NCI-H526 (cell line): ENCODE measurements around the gene LRRC8D.
"Not testable (repeated sequence)": the region's sequence is repeated elsewhere in the genome, so short reads cannot be mapped to it uniquely, and the experiment has no call there.

Experiments used
- DNase-seq, 2 experiments: peaks; one replicate each; lab custom pipeline; 2025; lab: John Stamatoyannopoulos, UW

The LRRC8D gene

DNA sequence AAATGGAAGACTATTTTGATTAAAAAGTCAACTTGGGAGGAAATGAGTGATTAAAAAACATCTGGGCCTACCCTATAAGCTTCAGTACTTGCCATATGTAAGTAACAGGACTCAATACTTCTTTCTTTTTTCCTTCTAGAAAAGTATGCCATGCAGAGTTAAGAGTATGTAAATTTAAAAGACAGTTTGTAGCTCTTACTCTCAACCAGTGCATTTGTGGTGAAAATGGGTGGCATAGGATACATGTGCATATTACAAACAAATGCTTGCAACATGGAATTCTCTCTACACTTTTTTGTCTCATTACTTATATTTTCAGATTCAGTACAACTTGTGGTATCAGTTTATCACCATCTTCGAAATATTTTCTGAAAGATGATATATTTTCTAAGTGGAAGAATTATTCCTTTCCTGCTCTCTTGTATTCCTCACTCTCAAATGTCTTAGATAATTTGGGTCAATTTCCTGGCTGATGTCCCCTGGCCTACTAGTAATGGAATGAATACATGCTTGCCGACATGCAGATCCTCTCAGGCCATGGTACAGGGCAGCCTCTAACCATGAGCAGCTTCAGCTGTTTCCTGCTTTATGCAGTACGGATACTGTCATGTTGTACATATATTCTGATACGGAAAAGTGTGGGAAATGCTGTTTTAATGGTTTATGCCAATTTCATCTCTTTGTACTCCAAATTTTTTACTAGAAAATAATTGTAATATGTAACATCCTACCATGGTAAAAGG lies 92.7 kb downstream of the LRRC8D start:
- no peak for DNase-seq

DNA sequence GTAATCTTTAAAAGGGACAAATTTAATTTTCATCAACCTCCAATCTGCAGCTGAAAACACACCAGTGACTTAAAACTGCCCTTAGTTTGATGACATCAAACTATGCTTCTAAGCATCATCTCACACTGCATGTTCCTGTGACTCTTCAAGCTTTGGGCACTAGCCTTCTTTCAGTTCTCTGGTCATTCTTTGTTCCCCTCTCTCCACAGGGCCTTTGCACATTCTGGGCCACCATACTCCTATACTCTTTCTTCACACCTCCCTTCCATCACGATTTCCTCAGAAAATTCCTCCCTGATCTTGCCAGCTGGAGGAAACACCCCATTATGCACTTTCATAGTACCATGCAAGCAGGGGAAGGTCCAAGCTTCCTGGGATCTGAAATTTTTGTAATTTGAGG lies 96.5 kb downstream of the LRRC8D start:
- no peak for DNase-seq

DNA sequence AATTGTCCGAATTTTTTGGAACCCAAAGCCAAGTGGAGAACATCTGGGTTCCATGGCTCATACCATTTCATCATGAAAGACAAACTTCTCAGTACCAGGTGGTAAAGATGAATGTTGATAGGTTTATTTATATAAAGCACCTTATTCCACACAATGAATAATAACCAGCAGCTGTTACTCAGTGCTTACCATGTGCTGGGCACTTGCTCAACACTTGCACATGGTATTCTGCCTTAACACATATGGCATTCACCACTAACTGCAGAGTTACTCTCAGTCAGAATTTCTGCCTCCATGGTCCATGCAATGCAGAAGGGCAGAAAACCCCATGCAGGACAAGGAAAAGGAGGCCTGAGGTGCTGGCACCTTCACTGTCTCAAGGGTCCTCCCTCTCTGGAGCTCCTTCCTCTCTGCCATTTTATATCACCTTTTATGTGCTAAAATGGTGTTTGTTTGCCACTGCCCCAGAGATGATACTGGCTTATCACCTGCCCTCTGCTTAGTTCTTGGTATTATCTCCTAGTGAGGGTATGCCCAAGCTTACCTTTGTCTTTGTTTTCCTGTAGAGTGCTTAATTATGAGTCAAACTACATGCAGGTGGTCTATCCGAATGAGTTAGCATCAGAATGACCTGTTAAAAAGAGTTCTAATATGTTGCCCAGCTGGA lies 97.4 kb downstream of the LRRC8D start:
- DNase-seq, result no peak

DNA sequence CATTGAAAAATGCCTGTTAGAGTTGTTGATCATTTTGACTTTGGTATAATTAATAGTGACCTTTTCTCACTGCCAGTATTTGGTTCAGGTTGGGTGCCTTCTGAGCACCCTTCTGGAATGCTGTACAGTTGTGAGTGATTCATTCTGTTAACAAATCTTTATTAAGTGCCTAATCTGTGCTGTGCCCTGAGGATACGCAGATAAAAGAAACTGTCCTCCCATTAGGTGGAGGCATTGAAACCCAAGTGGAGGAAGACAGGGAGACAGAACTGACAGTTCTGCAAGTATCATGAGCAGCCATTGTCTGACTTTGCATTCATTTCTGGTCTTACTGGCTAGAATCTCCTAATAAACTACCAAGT lies 97.9 kb downstream of the LRRC8D start:
- DNase-seq, result no peak

DNA sequence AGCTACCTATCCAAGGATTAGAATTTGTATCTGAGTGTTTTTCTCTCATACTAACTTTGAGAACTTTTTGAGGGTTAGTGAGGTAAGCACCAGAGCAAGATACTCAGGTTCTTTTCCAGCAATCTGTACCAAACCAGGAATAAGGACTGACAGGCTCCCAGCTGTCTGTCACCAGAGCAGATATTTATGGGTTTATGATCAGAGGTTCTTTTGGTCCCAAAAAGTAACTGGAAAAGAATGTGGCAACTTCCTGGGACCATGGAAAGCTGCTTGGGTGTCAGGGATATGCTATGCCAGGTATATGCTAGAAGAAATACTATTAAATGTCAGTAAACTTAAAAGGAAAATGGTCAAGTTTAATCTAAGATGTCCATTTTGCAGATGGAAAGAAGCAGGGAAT lies 98.3 kb downstream of the LRRC8D start:
- DNase-seq, result no peak

DNA sequence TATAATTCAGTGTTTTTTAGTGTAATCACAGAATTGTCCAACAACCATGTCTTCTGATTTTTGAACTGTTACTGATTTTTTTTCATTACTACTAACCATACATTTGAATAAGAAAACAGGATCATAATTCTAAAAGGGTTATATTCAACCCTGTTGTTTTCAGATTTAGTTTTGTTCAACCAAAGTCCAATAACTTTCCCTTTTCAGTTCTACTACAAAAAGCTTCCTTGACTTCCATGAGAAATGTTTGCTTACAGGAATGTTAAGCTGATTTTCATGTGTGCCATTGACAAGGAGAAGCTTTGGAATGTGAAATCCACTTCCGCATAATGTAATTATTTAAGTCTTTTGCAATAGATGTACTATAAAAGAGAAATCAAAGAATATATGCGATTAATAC lies 102.1 kb downstream of the LRRC8D start:
- no peak for DNase-seq

DNA sequence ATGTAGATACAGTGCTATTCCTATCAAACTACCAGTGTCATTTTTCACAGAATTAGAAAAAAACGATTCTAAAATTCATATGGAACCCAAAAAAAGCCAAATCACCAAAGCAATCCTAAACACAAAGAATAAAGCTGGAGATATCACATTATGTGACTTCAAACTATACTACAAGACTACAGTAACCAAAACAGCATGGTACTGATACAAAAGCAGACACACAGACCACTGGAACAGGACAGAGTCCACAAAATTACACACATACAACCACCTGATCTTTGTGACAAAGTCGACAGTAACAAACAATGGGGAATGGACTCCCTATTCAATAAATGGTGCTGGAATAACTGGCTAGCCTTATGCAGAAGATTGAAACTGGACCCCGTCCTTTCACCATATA lies 102.7 kb downstream of the LRRC8D start:
- no peak for DNase-seq

DNA sequence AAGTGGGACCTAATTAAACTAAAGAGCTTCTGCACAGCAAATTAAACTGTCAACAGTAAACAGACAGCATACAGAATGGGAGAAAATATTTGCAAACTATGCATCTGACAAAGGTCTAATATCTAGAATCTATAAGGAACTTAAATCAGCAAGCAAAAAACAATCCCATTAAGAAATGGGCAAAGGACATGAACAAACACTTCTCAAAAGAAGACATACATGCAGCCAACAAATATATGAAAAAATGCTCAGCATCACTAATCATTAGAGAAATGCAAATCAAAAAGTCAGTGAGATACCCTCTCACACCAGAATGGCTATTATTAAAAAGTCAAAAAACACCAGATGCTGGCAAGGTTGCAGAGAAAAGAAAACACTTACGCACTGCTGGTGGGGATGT lies 103.2 kb downstream of the LRRC8D start:
- not testable (repeated sequence) for DNase-seq

DNA sequence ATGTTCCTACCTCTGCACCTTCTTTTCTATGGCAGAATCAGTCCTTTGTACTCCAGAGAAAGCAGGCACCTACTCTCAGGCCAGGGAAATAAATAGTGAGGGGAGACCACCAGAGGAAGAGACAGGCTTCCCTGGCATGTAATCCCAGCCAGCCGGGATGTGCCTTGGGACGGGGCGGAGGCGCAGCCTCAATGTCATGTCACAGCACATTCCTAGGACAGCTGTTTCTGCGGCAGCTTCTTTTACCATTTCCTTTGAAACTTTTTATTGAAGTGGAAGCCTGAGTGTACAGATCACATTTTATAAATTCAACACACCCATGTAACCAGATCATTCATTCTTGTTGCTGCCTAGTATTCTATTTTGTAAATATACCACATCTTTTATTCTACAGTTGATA lies 106.2 kb downstream of the LRRC8D start:
- no peak for DNase-seq

DNA sequence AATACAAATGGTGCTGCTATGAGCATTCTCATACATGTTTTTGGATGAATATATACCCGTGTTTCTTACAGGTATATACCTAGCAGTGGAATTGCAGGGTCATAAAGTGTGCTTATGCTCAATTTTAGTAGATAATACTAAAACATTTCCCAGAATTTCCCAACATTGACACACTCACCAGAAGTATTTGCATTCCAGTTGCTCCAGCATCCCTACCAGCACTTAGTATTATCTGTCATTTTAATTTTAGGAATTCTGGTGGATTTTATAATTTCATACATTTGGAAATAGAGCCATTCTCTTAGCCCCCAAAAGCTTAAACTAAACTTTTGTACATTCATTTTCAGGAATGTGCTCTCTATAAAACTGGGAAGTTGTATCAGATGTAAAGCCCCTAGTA lies 106.6 kb downstream of the LRRC8D start:
- DNase-seq, result no peak

DNA sequence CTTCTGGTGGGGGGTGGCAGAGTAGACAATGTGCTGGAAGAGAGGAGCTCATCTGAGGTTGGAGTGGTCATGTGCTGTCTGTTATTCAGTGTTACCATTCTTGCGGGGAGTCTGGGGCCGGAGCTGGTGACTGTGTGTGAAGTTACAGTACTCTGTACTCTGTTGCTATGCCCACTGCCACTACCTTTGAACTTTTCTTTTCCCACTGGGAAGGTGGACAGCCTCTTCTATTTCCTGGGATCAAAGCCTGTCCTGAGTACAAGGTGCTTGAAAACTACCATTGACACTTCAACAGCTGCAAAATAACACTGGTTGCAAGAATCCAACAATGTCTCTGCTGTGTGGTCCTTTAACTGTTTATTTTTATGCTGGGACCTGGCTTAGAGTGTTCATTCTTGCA lies 107.7 kb downstream of the LRRC8D start:
- DNase-seq, result no peak

DNA sequence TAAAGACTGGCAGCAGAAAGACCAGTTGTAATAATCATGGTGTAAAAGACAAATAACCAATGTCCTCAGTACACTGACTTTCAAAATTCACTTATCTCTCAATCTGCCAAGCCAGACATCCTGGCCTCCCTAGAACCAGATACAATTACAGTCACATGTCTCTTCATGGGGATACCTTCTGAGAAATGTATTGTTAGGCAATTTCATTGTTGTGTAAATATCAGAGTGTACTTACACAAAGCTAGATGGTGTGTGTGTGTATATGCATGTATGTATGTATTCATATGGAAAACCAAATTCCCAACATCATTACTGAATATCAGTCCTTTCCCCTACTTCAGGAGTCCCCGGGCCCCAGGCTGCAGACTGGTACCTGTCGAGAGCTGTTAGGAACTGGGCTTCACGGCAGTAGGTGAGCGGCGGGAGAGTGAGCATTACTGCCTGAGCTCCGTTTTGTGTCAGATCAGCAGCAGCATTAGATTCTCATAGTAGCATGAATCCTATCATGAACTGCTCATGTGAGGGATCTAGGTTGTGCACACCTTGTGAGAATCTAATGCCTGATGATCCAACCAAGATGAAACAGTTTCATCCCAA lies 108.7 kb downstream of the LRRC8D start:
- DNase-seq, result no peak

DNA sequence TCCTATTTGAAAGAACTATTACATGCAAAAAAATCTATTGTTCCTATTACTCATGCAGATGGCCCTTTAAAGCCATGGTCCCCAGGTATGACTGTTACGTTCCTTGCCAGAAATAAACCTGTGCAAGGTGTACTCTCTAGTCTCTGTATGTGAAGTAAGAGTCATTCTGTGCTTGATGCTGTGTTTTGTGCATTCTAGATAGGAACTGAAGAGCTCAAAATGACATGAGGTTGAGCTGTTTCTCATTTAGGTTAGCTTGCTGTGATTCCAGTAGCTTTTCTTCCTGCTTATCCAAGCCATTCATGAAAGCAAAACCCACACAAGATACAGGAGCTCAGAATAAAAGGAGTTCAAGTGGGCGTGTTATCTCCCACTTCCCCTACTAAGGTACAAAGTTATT lies 109.7 kb downstream of the LRRC8D start:
- no peak for DNase-seq

DNA sequence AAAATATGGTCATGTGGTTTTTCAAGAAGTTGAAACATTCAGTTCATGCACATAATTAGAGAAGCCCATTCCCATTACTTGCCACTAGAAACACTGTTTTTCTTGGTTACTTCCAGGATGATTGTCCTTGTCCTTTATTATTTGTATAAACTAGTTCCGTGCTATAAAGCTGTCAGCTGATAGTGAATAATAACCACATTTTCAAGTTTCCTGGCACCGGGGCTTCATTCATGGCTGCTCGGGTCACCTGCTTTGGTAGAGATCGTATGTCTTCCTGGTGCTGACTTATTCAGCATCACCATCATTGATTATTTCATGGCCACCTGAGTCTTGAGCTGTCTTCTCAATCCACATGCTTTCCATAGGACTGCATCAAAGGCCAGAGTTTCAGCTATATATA lies 111.1 kb downstream of the LRRC8D start:
- no peak for DNase-seq

DNA sequence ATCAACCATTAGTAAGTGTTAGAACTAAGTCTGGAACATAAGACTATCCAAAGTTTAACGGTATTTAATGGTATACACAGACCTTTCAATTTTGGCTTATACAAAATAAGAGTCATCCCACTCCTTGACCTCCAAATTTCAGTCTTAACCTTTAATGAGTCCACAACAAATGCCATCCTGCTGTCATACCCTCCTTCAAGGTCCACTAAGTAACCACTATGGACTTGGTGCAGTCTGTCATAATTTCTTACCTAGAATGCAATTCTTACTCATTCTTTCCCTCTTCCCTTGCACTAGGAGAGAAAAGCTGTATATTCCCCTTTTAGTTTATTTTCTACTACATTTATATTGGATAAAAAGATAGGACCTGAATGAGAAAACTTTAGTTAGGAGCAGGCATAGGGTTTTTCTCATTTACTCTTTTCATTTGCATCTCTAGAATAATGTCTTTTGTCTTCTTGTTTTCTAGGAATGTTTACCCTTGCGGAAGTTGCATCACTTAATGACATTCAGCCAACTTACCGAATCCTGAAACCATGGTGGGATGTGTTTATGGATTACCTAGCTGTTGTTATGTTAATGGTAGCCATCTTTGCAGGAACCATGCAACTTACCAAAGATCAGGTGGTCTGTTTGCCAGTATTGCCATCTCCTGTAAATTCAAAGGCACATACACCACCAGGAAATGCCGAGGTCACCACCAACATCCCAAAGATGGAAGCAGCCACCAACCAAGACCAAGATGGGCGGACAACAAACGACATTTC lies 111.9 kb downstream of the LRRC8D start:
- DNase-seq, result no peak

DNA sequence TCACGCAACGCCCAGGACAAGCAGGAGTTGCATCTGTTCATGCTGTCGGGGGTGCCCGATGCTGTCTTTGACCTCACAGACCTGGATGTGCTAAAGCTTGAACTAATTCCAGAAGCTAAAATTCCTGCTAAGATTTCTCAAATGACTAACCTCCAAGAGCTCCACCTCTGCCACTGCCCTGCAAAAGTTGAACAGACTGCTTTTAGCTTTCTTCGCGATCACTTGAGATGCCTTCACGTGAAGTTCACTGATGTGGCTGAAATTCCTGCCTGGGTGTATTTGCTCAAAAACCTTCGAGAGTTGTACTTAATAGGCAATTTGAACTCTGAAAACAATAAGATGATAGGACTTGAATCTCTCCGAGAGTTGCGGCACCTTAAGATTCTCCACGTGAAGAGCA lies 113.6 kb downstream of the LRRC8D start:
- DNase-seq, result no peak

DNA sequence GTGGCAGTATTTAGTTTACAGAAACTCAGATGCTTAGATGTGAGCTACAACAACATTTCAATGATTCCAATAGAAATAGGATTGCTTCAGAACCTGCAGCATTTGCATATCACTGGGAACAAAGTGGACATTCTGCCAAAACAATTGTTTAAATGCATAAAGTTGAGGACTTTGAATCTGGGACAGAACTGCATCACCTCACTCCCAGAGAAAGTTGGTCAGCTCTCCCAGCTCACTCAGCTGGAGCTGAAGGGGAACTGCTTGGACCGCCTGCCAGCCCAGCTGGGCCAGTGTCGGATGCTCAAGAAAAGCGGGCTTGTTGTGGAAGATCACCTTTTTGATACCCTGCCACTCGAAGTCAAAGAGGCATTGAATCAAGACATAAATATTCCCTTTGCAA lies 114.4 kb downstream of the LRRC8D start:
- no peak for DNase-seq

DNA sequence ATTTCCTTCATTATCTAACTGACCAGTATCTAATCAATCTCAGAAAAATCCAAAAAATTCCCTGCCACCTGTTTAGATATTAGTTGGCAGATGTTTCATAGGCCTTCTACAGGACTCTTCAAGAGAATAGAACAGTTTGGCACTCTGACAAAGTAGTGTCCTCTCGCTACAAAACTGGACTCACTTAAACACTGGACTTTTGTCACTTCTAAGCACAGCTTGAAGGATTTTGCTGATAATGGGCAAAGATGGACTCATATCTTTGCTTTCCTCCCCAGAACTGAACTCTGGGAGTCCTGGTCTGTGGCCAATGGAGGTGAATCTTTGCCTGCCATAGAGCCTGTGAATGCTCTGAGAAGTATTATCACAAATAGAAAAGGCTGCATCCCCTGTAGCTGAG lies 115.9 kb downstream of the LRRC8D start:
- no peak for DNase-seq

DNA sequence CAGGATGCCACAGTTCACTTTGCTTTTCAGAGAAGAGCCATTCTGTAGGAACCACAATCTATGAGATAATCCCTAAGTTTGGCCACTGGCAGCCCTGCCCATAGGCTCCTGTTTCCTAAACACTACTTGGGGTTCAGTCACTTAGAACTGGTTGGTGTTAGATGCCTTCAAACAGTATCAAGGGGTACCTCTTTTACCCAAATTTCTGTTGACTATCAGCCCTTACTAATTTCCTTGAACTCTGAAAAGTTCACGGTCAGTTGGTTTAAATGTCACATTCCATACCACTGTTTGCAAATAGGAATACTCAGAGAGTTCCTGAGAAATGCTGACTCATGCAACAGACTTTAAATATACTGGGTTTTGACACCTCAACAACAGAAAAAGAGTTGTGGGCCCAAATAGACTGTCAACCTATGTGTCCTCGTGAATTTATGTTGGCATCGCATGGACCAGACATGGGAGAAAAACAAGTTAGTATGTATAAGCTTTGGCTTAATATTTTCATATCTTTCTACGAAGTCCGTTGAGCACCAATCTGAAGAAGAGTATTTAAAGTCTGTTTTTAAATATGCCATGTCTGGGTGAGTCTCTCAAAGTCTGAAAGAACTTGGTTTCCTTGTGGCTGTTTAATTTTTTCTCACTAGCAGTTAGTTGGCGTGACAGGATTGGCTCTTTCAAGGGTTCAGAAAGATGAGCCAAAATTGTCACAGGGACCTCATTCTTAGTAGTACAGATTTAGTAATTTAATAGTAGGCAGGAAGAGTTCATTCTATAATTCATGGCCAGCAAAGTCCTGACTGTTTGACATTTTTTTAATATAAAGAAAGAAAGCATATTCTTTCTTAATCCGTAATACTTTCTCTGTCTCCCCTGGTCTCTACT lies 117.6 kb downstream of the LRRC8D start:
- no peak for DNase-seq

DNA sequence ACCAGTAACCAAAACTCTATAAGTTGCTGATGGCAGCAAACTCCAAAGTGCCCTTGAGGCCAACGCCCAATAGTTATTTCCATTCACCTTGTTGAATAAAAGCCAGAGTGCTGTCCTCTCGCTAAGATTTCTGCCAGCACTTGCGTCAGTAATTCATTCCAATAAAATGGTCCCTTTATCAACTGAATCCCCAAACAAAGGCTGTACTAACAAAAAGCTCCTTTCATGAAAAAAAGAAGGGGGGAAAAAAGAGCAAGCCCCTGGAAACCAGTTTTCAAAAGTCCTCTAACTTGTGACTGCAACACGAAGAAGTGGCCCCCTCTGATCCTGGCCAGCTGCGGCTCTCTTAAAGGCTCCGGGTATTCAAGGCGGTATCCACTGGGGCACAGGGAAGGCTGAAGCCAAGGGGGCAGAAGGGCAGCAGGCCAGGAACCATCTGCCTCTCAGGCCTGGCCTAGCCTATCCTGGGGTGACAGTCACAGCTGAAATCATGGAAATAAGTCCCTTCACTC lies 118.3 kb downstream of the LRRC8D start:
- DNase-seq, result no peak

DNA sequence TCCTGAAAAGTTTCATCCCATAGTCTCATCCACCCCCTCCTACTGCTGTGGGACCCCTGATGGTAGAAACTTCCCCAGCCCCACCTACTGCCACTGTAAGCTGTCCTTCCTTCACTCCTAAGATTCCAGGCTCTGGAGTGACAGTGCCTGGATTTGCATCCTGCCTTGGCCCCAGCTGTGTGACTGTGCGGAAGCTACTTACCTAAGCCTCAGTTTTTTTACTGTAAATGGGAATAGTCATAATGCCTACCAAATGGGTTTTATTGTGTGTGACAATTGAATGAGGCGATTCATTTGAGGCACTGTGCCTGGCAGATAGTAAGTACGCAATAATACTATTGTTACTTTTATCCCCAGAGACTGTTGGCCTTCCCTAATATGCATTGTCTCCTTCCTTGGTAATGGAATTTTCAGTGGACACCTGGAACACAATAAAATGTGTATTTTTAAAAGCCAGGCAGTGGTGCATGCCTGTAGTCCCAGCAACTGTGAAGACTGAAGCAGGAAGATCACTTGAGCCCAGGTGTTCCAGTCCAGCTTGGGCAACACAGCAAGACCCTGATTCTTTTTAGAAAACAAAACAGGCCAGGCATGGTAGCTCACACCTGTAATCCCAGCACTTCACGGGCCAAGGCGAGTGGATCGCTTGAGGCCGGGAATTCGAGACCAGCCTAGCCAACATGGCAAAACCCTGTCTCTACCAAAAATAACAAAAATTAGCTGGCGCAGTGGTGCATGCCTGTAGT lies 119.0 kb downstream of the LRRC8D start:
- no peak for DNase-seq
